WTC11 (cell line): Measurements from ENCODE around the gene PDGFRB. TPM values are rescaled to one million over a fixed set of nuclear protein-coding genes. Genes with fewer than 3 reads are reported as not detected.

Experiments used
- ATAC-seq: fragments of 200-7000 bp; cut with Tn5 transposase; 2 replicates; pipeline ENCODE4 v1.10.0; 2021; ENCODE audit warnings: mild to moderate bottlenecking, moderate library complexity
- CTCF ChIA-PET: fragments of 300-600 bp; sonication (Branson Sonifier 250); formaldehyde crosslinking; loops from one replicate; lab custom pipeline; 2021; ENCODE audit warnings: antibody characterized with exemption; lab: Charles Lee
- POLR2A ChIA-PET: fragments of 350-600 bp; sonication (Branson Sonifier 250); formaldehyde crosslinking; loops from one replicate; lab custom pipeline; 2021; ENCODE audit warnings: antibody characterized with exemption; lab: Charles Lee
- DNase-seq: peaks from one replicate; pipeline ENCODE4 v3.0.0; 2021; ENCODE audit warnings: low spot score
- H3K27ac Mint-ChIP-seq: 2 replicates; pipeline ENCODE4 v1.8.0; 2021; ENCODE audit warnings: mixed read lengths
- H3K27me3 Mint-ChIP-seq: 2 replicates; pipeline ENCODE4 v1.8.0; 2021; ENCODE audit warnings: low read depth, mild to moderate bottlenecking, moderate library complexity, mixed read lengths
- H3K36me3 Mint-ChIP-seq: 2 replicates; pipeline ENCODE4 v1.8.0; 2021; ENCODE audit warnings: mixed read lengths
- H3K4me1 Mint-ChIP-seq: 2 replicates; pipeline ENCODE4 v1.8.0; 2022; ENCODE audit warnings: mixed read lengths
- H3K4me3 Mint-ChIP-seq: 2 replicates; pipeline ENCODE4 v1.8.0; 2021; ENCODE audit warnings: mild to moderate bottlenecking, moderate library complexity, mixed read lengths
- H3K9me3 Mint-ChIP-seq: 2 replicates; pipeline ENCODE4 v1.8.0; 2021; ENCODE audit warnings: mixed read lengths
- CTCF ChIP-seq: fragments of 200-600 bp; IDR thresholded peaks from 2 replicates; pipeline ENCODE4 v1.8.0; 2022; ENCODE audit warnings: antibody characterized with exemption
- E2F4 ChIP-seq: sonication (generic); formaldehyde crosslinking; IDR thresholded peaks from 2 replicates; pipeline ENCODE4 v1.8.1; 2022; ENCODE audit warnings: low read depth, mild to moderate bottlenecking, moderate library complexity, missing genetic modification reagents, borderline replicate concordance
- FOXJ3 ChIP-seq: sonication (generic); formaldehyde crosslinking; IDR thresholded peaks from 2 replicates; pipeline ENCODE4 v1.9.0; 2021; ENCODE audit warnings: missing genetic modification reagents, mild to moderate bottlenecking, borderline replicate concordance
- KAT7 ChIP-seq: sonication (generic); formaldehyde crosslinking; IDR thresholded peaks from 2 replicates; pipeline ENCODE4 v1.8.1; 2023; ENCODE audit warnings: missing genetic modification reagents, mild to moderate bottlenecking, borderline replicate concordance
- MAX ChIP-seq: sonication (generic); formaldehyde crosslinking; IDR thresholded peaks from 2 replicates; pipeline ENCODE4 v1.8.0; 2022; ENCODE audit warnings: mild to moderate bottlenecking, missing genetic modification reagents
- MYBL2 ChIP-seq: sonication (generic); formaldehyde crosslinking; IDR thresholded peaks from 2 replicates; pipeline ENCODE4 v1.8.1; 2023; ENCODE audit warnings: mild to moderate bottlenecking, moderate library complexity, missing genetic modification reagents
- SMAD4 ChIP-seq: sonication (generic); formaldehyde crosslinking; IDR thresholded peaks from 2 replicates; pipeline ENCODE4 v1.8.0; 2022; ENCODE audit warnings: mild to moderate bottlenecking, missing genetic modification reagents
- USF2 ChIP-seq: sonication (generic); formaldehyde crosslinking; IDR thresholded peaks from 2 replicates; pipeline ENCODE4 v1.8.1; 2023; ENCODE audit warnings: mild to moderate bottlenecking, missing genetic modification reagents, moderate library complexity
- ZMAT4 ChIP-seq: fragments of 250-450 bp; sonication (Bioruptor Pico); IDR thresholded peaks from 2 replicates; pipeline ENCODE4 v1.9.0; 2021; ENCODE audit warnings: mild to moderate bottlenecking
- ZNF138 ChIP-seq: sonication (generic); formaldehyde crosslinking; conservative IDR thresholded peaks from 2 replicates; pipeline ENCODE4 v1.8.1; 2022; ENCODE audit warnings: mild to moderate bottlenecking, moderate library complexity, missing genetic modification reagents
- ZNF263 ChIP-seq: sonication (generic); formaldehyde crosslinking; IDR thresholded peaks from 2 replicates; pipeline ENCODE4 v1.8.1; 2022; ENCODE audit warnings: low read depth, mild to moderate bottlenecking, moderate library complexity, missing genetic modification reagents
- ZNF423 ChIP-seq: fragments of 250-450 bp; sonication (Bioruptor Pico); IDR thresholded peaks from 2 replicates; pipeline ENCODE4 v2.1.2; 2022; ENCODE audit warnings: mild to moderate bottlenecking, moderate library complexity
- ZNF512 ChIP-seq: sonication (generic); formaldehyde crosslinking; IDR thresholded peaks from 2 replicates; pipeline ENCODE4 v1.8.1; 2022; ENCODE audit warnings: missing genetic modification reagents, borderline replicate concordance
- total RNA-seq: library from RNA; stranded (reverse); gene quantifications from 3 replicates; pipeline ENCODE4 v1.2.3, GENCODE V29; 2021

The PDGFRB gene
- total RNA-seq, 1 experiment from 2014 or later, result 5.1 TPM

GRCh38 chr5:150202501-150202900, 46.9 kb upstream of the PDGFRB start (continued):
- TF ChIP-seq KAT7 (no peak), ZNF512 (CRISPR knock-in tag) (no peak)

GRCh38 chr5:150197476-150197875, 41.8 kb upstream of the PDGFRB start:
- ChIA-PET CTCF (interaction anchor here (0.6 to 1.6 kb wide), 3 partner anchors 9 to 33 kb away, joined by 4 read pairs; no protein-coding TSS in a partner anchor), POLR2A (no interaction called here)
- ATAC-seq (no peak), DNase-seq (no peak)
- no peaks in the 10 kb centered on the region for H3K36me3 Mint-ChIP-seq
- H3K4me3 Mint-ChIP-seq, result no peak overlapping the region
- peaks cover 8% of the 10 kb centered on the region for H3K27me3 Mint-ChIP-seq
- H3K4me1 Mint-ChIP-seq, result no peaks in the 10 kb centered on the region
- no peaks in the 10 kb centered on the region for H3K9me3 Mint-ChIP-seq
- H3K27ac Mint-ChIP-seq, result no peak overlapping the region
- TF ChIP-seq ZMAT4, result no peak
- TF ChIP-seq SMAD4 (CRISPR knock-in tag), result no peak
- no peak for TF ChIP-seq CTCF
- TF ChIP-seq ZNF423, result no peak
- TF ChIP-seq FOXJ3, result no peak
- no peak for TF ChIP-seq MAX (CRISPR knock-in tag)
- no peak for TF ChIP-seq USF2

GRCh38 chr5:150196986-150197385, 41.3 kb upstream of the PDGFRB start:
- no peak for TF ChIP-seq MYBL2 (CRISPR knock-in tag)
- no peak for TF ChIP-seq ZNF138 (CRISPR knock-in tag)
- TF ChIP-seq FOXJ3, result no peak
- TF ChIP-seq ZNF263, result no peak
- Mint-ChIP-seq H3K27me3 (peaks cover 12% of the 10 kb centered on the region), H3K4me1 (no peaks in the 10 kb centered on the region), H3K36me3 (no peaks in the 10 kb centered on the region), H3K4me3 (no peak overlapping the region), H3K9me3 (no peaks in the 10 kb centered on the region), H3K27ac (no peak overlapping the region)
- DNase-seq (no peak), ATAC-seq (no peak)
- ChIA-PET CTCF (interaction anchor here (0.6 to 1.6 kb wide), 3 partner anchors 10 to 33 kb away, joined by 4 read pairs; no protein-coding TSS in a partner anchor), POLR2A (no interaction called here)

GRCh38 chr5:150196514-150196913, 40.9 kb upstream of the PDGFRB start:
- Mint-ChIP-seq H3K4me1 (no peaks in the 10 kb centered on the region), H3K36me3 (no peaks in the 10 kb centered on the region), H3K27me3 (peaks cover 17% of the 10 kb centered on the region), H3K9me3 (no peaks in the 10 kb centered on the region), H3K27ac (no peak overlapping the region), H3K4me3 (no peak overlapping the region)
- POLR2A ChIA-PET, result no interaction called here
- no peak for ATAC-seq
- CTCF ChIA-PET, result interaction anchor here (1.6 kb wide), 1 partner anchor 10 kb away, joined by 4 read pairs; no protein-coding TSS in a partner anchor
- no peak for DNase-seq
- no peak for TF ChIP-seq E2F4 (CRISPR knock-in tag)
- TF ChIP-seq, all 79 proteins: peak for 0
